GM18526 (cell line): Measurements from ENCODE around the gene DMD.

Source experiments
- POLR2A ChIP-seq: IDR thresholded peaks from 3 replicates; pipeline ENCODE4 v1.6.1; 2011; ENCODE audit not compliant: insufficient read length; ENCODE audit errors: extremely low read depth

Gene DMD

DNA sequence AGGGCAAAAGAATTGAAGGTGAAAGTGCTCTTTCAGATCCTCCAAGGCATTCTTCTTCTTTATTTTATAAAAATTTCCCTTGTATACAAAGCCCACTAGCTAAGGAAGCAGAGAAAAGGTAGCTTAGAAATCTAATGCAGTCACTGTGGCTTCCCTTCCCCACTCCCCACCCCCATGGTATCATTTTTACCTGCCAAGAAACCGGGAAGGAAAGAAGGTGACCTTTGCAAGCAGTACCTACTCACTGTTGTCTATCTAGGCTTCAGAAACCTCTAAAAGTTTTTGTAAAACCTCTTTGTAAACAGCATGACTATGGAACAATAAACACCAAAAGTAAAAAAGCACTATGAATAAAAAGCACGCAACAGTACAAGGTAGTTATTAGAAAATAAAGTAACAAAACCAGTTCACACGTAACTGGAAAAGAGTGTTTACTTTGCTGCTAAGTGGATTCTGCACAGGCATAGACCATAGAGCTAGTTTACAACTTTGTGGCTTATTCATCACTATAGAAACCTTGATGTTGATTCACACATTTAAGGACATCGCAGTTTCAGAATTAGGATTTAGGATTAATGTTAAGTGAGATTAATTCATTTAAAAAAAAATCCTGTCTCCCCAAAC is 2029.9 kb downstream of the DMD start:
- no peak for TF ChIP-seq POLR2A

DNA sequence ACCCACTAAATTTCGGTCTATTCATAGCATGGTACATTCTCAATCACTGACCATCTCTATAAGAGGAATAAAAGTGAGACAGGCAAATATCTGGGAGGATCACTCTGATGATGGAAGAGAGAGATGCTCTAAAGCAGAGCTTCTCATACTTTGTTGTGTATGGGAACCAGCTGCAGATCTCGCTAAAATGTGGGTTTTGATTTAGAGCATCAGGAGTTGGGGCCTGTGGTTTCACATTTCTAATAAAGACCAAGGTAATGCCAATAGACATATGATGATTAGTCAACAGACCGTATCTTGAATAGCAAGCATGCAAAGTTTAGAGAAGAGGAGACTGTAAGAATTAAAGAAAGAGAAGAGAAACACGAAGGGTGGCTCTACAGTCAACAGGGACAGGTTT is 2032.1 kb downstream of the DMD start:
- no peak for TF ChIP-seq POLR2A

DNA sequence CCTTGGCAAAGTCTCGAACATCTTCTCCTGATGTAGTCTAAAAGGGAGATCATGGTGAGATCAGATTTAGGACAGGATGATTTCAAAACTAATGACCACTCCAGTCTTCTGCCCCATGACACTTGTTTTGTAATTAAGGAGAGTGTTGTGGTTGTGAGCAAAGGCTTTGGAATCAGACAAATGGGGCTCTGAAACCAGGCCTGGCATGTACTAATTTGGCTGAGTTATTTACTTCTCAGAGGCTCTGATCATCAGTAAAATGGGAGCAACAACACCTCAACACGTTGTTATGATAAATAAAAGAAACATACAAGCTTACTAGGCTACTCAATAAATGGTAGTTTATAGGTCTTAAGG is 2032.6 kb downstream of the DMD start:
- no peak for TF ChIP-seq POLR2A

- no peak for TF ChIP-seq POLR2A
Observed at GRCh38 chrX:31178064-31178768, 2033.1 kb downstream of the DMD start.

GRCh38 chrX:31170792-31171191 is 2040.6 kb downstream of the DMD start:
- TF ChIP-seq POLR2A, result no peak

DNA sequence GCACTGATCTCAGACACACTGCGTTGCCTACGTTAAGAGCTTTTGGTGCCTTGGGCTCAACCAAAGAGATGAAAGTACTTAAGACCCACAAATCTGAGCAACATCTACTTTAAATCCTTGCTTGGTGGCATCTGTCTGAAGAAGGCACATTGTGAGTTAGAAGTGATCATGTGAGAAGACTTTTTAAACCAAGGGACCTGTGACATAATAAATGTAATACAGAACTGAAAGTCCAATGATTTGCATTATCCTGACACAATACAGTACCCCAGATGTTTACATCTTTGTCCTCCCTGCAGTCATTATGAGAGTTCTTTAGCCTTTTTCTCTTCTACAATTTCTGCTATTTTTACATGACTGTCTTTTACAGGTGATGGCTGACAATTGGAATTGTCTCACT is 2042.8 kb downstream of the DMD start:
- TF ChIP-seq POLR2A, result no peak

GRCh38 chrX:31166832-31167231 is 2044.5 kb downstream of the DMD start:
- no peak for TF ChIP-seq POLR2A

DNA sequence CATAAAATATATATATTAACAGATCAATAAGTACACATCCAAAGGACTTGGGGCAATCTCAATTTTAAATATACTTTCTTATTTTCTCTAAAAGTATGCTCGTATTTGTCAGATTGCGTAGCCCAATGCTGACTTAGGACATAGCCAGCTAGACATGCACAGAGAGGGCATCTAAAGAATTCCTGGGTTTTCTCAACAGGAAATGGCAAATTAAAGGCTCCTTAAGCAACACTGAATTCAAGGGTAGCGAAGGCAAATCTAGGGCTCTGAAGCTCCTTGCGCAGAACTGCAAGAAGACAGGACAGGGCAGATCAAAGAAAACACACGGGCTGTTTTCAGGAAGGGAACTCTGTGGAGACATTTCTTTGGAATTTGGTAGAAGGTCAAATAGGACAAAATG is 2044.9 kb downstream of the DMD start:
- no peak for TF ChIP-seq POLR2A

- TF ChIP-seq POLR2A, result no peak
Observed at GRCh38 chrX:31165241-31166035, 2045.9 kb downstream of the DMD start.

DNA sequence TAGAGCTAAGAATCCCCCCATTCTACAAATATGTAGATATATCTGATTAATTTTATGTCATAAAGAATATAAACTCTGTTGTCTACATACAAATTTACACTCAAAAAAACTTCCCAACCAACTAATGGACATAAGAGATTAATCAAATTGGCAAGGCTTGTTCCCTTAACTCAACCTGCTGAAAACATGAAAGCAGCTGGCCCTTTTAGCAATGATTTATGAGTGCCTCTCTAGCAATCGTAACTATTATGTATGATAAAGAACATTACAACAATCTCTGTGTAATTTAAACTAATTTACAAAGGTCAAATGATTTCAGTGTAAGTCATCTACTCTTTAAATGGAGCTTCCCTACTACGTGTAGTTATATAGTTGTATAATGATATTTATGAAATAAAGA is 2056.4 kb downstream of the DMD start:
- TF ChIP-seq POLR2A, result no peak

DNA sequence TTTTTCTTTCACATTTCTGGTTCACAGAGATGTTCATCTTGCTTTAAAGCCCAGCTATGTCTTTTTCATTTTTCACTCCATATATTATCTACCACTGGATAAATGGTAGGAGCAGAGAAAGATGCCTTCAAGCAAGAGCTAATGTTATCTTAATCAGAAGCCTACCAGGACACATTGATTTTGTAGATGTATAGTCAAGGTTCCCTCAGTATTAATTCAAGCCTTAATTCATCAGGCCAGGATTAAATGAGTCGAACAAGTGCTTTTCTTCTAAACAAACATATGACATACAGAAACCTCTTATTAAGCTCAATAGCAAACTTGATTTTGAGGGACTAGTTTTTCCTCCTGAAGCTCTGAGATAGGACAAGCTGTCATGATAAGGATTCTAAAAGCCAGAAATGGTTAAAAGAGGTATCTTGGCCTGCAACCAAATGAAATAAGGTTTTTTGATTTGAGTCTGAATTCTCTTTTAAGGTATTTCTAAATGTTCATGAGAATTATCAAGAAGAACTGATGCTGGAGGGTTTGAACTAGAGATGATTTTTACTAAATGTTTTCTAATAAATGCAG is 2057.8 kb downstream of the DMD start:
- TF ChIP-seq POLR2A, result no peak

DNA sequence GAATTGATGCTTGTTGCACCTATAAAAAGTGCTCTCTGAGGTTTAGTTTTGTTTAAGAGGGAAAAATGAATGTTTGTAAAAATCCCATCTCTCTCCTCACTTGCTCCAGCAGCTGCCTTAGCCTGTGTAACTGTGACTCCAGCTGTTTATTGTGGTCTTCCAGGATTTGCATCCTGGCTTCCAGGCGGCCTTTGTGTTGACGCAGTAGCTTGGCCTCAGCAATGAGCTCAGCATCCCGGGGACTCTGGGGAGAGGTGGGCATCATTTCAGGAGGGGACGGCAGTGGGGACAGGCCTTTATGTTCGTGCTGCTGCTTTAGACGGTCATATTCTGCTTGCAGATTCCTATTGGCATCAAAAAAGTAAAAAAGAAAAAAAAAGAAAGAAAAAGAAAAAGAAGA is 2064.2 kb downstream of the DMD start:
- TF ChIP-seq POLR2A, result no peak

- TF ChIP-seq POLR2A, result no peak
Observed at GRCh38 chrX:31139961-31140360, 2071.4 kb downstream of the DMD start.

- TF ChIP-seq POLR2A, result no peak
Observed at GRCh38 chrX:31138124-31138523, 2073.2 kb downstream of the DMD start.

GRCh38 chrX:31136144-31136611 is 2075.2 kb downstream of the DMD start:
- no peak for TF ChIP-seq POLR2A

GRCh38 chrX:31132821-31133241 is 2078.5 kb downstream of the DMD start:
- TF ChIP-seq POLR2A, result no peak
